WTC11 (cell line): ENCODE results near the gene DOK5. TPM values are rescaled to one million over a fixed set of nuclear protein-coding genes. Genes with fewer than 3 reads are reported as not detected.

Experiments used
- ATAC-seq: fragments of 200-7000 bp; cut with Tn5 transposase; 2 replicates; pipeline ENCODE4 v1.10.0; 2021; ENCODE audit warnings: mild to moderate bottlenecking, moderate library complexity
- CTCF ChIA-PET: fragments of 300-600 bp; sonication (Branson Sonifier 250); formaldehyde crosslinking; loops from one replicate; lab custom pipeline; 2021; ENCODE audit warnings: antibody characterized with exemption; lab: Charles Lee
- POLR2A ChIA-PET: fragments of 350-600 bp; sonication (Branson Sonifier 250); formaldehyde crosslinking; loops from one replicate; lab custom pipeline; 2021; ENCODE audit warnings: antibody characterized with exemption; lab: Charles Lee
- DNase-seq: peaks from one replicate; pipeline ENCODE4 v3.0.0; 2021; ENCODE audit warnings: low spot score
- H3K27ac Mint-ChIP-seq: 2 replicates; pipeline ENCODE4 v1.8.0; 2021; ENCODE audit warnings: mixed read lengths
- H3K27me3 Mint-ChIP-seq: 2 replicates; pipeline ENCODE4 v1.8.0; 2021; ENCODE audit warnings: low read depth, mild to moderate bottlenecking, moderate library complexity, mixed read lengths
- H3K36me3 Mint-ChIP-seq: 2 replicates; pipeline ENCODE4 v1.8.0; 2021; ENCODE audit warnings: mixed read lengths
- H3K4me1 Mint-ChIP-seq: 2 replicates; pipeline ENCODE4 v1.8.0; 2022; ENCODE audit warnings: mixed read lengths
- H3K4me3 Mint-ChIP-seq: 2 replicates; pipeline ENCODE4 v1.8.0; 2021; ENCODE audit warnings: mild to moderate bottlenecking, moderate library complexity, mixed read lengths
- H3K9me3 Mint-ChIP-seq: 2 replicates; pipeline ENCODE4 v1.8.0; 2021; ENCODE audit warnings: mixed read lengths
- ATF1 ChIP-seq: sonication (generic); formaldehyde crosslinking; IDR thresholded peaks from 2 replicates; pipeline ENCODE4 v1.8.1; 2023; ENCODE audit warnings: mild to moderate bottlenecking, moderate library complexity, missing genetic modification reagents
- ATF3 ChIP-seq: sonication (generic); formaldehyde crosslinking; conservative IDR thresholded peaks from 2 replicates; pipeline ENCODE4 v1.8.1; 2022; ENCODE audit warnings: mild to moderate bottlenecking, missing genetic modification reagents
- E2F5 ChIP-seq: sonication (generic); formaldehyde crosslinking; IDR thresholded peaks from 2 replicates; pipeline ENCODE4 v1.8.1; 2022; ENCODE audit warnings: mild to moderate bottlenecking, moderate library complexity, missing genetic modification reagents
- ERG ChIP-seq: fragments of 250-450 bp; sonication (Bioruptor Pico); IDR thresholded peaks from 2 replicates; pipeline ENCODE4 v1.8.0; 2021; ENCODE audit warnings: mild to moderate bottlenecking
- FOXP1 ChIP-seq: sonication (generic); formaldehyde crosslinking; IDR thresholded peaks from 2 replicates; pipeline ENCODE4 v1.8.0; 2022; ENCODE audit warnings: missing genetic modification reagents, mild to moderate bottlenecking, moderate library complexity, borderline replicate concordance
- FOXP4 ChIP-seq: sonication (generic); formaldehyde crosslinking; IDR thresholded peaks from 2 replicates; pipeline ENCODE4 v1.8.0; 2022; ENCODE audit warnings: mild to moderate bottlenecking, missing genetic modification reagents
- GABPB1 ChIP-seq: sonication (generic); formaldehyde crosslinking; IDR thresholded peaks from 2 replicates; pipeline ENCODE4 v1.8.1; 2023; ENCODE audit warnings: mild to moderate bottlenecking, missing genetic modification reagents
- GRHL2 ChIP-seq: fragments of 250-450 bp; sonication (Bioruptor Pico); IDR thresholded peaks from 2 replicates; pipeline ENCODE4 v1.8.0; 2022; ENCODE audit warnings: mild to moderate bottlenecking, moderate library complexity; ENCODE audit not compliant: insufficient replicate concordance, severe bottlenecking
- KAT7 ChIP-seq: sonication (generic); formaldehyde crosslinking; IDR thresholded peaks from 2 replicates; pipeline ENCODE4 v1.8.1; 2023; ENCODE audit warnings: missing genetic modification reagents, mild to moderate bottlenecking, borderline replicate concordance
- MLX ChIP-seq: sonication (generic); formaldehyde crosslinking; IDR thresholded peaks from 2 replicates; pipeline ENCODE4 v1.8.1; 2023; ENCODE audit warnings: mild to moderate bottlenecking, missing genetic modification reagents, moderate library complexity
- OVOL2 ChIP-seq: fragments of 250-450 bp; sonication (Bioruptor Pico); IDR thresholded peaks from 2 replicates; pipeline ENCODE4 v1.9.0; 2021; ENCODE audit warnings: mild to moderate bottlenecking, borderline replicate concordance
- RORB ChIP-seq: fragments of 250-450 bp; sonication (Bioruptor Pico); IDR thresholded peaks from 2 replicates; pipeline ENCODE4 v1.9.0; 2021; ENCODE audit warnings: mild to moderate bottlenecking
- STAT6 ChIP-seq: sonication (generic); formaldehyde crosslinking; conservative IDR thresholded peaks from 2 replicates; pipeline ENCODE4 v1.8.1; 2023; ENCODE audit warnings: mild to moderate bottlenecking, low read depth, missing genetic modification reagents, moderate library complexity
- USF1 ChIP-seq: sonication (generic); formaldehyde crosslinking; IDR thresholded peaks from 2 replicates; pipeline ENCODE4 v1.8.0; 2022; ENCODE audit warnings: mild to moderate bottlenecking, missing genetic modification reagents
- USF2 ChIP-seq: sonication (generic); formaldehyde crosslinking; IDR thresholded peaks from 2 replicates; pipeline ENCODE4 v1.8.1; 2023; ENCODE audit warnings: mild to moderate bottlenecking, missing genetic modification reagents, moderate library complexity
- ZNF532 ChIP-seq: fragments of 250-450 bp; sonication (Bioruptor Pico); IDR thresholded peaks from 2 replicates; pipeline ENCODE4 v1.9.0; 2021; ENCODE audit warnings: mild to moderate bottlenecking, borderline replicate concordance
- total RNA-seq: library from RNA; stranded (reverse); gene quantifications from 3 replicates; pipeline ENCODE4 v1.2.3, GENCODE V29; 2021

Gene DOK5
- total RNA-seq, 1 experiment from 2014 or later = 10.1 TPM

- H3K4me1 Mint-ChIP-seq = no peaks in the 10 kb centered on the region
- no peaks in the 10 kb centered on the region for H3K36me3 Mint-ChIP-seq
- no peak for DNase-seq
- ChIA-PET CTCF (interaction anchor here (0.6 to 2.9 kb wide), 11 partner anchors 10 to 1695 kb away, joined by 3 to 10 read pairs (median 3); partner anchors contain the start of gene PFDN4), POLR2A (no interaction called here)
- H3K27ac Mint-ChIP-seq = no peak overlapping the region
- H3K27me3 Mint-ChIP-seq = no peaks in the 10 kb centered on the region
- H3K4me3 Mint-ChIP-seq = no peak overlapping the region
- ATAC-seq = no peak
- TF ChIP-seq ATF3 (CRISPR knock-in tag) (no peak), USF2 (no peak), STAT6 (CRISPR knock-in tag) (no peak), ATF1 (CRISPR knock-in tag) (no peak), E2F5 (CRISPR knock-in tag) (no peak), MLX (no peak), FOXP1 (CRISPR knock-in tag) (no peak), ZNF532 (CRISPR knock-in tag) (no peak), RORB (CRISPR knock-in tag) (no peak), GRHL2 (CRISPR knock-in tag) (no peak), FOXP4 (CRISPR knock-in tag) (no peak), ERG (CRISPR knock-in tag) (no peak), GABPB1 (CRISPR knock-in tag) (no peak), KAT7 (CRISPR knock-in tag) (no peak), OVOL2 (CRISPR knock-in tag) (no peak), USF1 (no peak)
- H3K9me3 Mint-ChIP-seq = no peaks in the 10 kb centered on the region
Observed at GRCh38 chr20:54648421-54649142, 173.2 kb downstream of the DOK5 start.
